ENCODE measurements around the gene TSHZ2.

Gene TSHZ2

GRCh38 chr20:53284696-53285095 is 312.5 kb downstream of the TSHZ2 start:
- ChIA-PET CTCF (no interaction called here), POLR2A (no interaction called here)
- 90% methylated on average over 9 of the region's 11 CpGs for WGBS (ENCODE audit: insufficient coverage)

GRCh38 chr20:53287357-53288042 is 315.3 kb downstream of the TSHZ2 start:
- Histone ChIP-seq H3K4me3 (ENCODE audit: control insufficient read depth in 1 of 7, extremely low read depth in 1 of 7, insufficient read depth in 4 of 7, low read depth in 2 of 7, low read length in 6 of 7) (no peak overlapping the region), H3K27me3 (replicated peaks in 2 of 5; ENCODE audit: control insufficient read depth in 4 of 5, insufficient read depth in 5 of 5, low read length in 4 of 5) (peaks cover 0 to 12% (median 2%) of the 10 kb centered on the region in 5 experiments), H3K27ac (ENCODE audit: insufficient read depth in 1 of 2, low read depth in 1 of 2, low read length in 2 of 2, poor library complexity in 1 of 2, severe bottlenecking in 2 of 2) (no peak overlapping the region), H3K36me3 (ENCODE audit: control insufficient read depth in 4 of 4, insufficient read depth in 4 of 4, low read length in 3 of 4) (no peaks in the 10 kb centered on the region), H3K4me1 (ENCODE audit: control extremely low read depth in 1 of 4, control insufficient read depth in 4 of 4, insufficient read depth in 4 of 4, low read length in 3 of 4) (no peaks in the 10 kb centered on the region), H3K9me3 (ENCODE audit: control extremely low read depth in 1 of 5, control insufficient read depth in 4 of 5, insufficient read depth in 2 of 5, low read depth in 1 of 5, low read length in 4 of 5) (no peaks in the 10 kb centered on the region)
- peak in 1 of 3 donors; percentile 72 for DNase-seq
- CTCF ChIA-PET, result interaction anchor here (1.3 kb wide), 1 partner anchor 10 kb away, joined by 4 read pairs; no protein-coding TSS in a partner anchor
- POLR2A ChIA-PET, result no interaction called here
- WGBS (ENCODE audit: insufficient coverage), result 75% methylated on average over 1 of the region's 2 CpGs

More at GRCh38 chr20:53284696-53285095, 312.5 kb downstream of the TSHZ2 start:
- H3K36me3 ChIP-seq (ENCODE audit: control insufficient read depth in 4 of 4, insufficient read depth in 4 of 4, low read length in 3 of 4), result no peaks in the 10 kb centered on the region
- peaks cover 0 to 14% (median 0%) of the 10 kb centered on the region in 5 experiments for H3K27me3 ChIP-seq (replicated peaks in 2 of 5; ENCODE audit: control insufficient read depth in 4 of 5, insufficient read depth in 5 of 5, low read length in 4 of 5)
- DNase-seq, result no peak
- no peaks in the 10 kb centered on the region for H3K9me3 ChIP-seq (ENCODE audit: control extremely low read depth in 1 of 5, control insufficient read depth in 4 of 5, insufficient read depth in 2 of 5, low read depth in 1 of 5, low read length in 4 of 5)
- H3K4me1 ChIP-seq (ENCODE audit: control extremely low read depth in 1 of 4, control insufficient read depth in 4 of 4, insufficient read depth in 4 of 4, low read length in 3 of 4), result no peaks in the 10 kb centered on the region
- no peak overlapping the region for H3K27ac ChIP-seq (ENCODE audit: insufficient read depth in 1 of 2, low read depth in 1 of 2, low read length in 2 of 2, poor library complexity in 1 of 2, severe bottlenecking in 2 of 2)
- H3K4me3 ChIP-seq (ENCODE audit: control insufficient read depth in 1 of 7, extremely low read depth in 1 of 7, insufficient read depth in 4 of 7, low read depth in 2 of 7, low read length in 6 of 7), result no peak overlapping the region

- Histone ChIP-seq H3K27ac (ENCODE audit: insufficient read depth in 1 of 2, low read depth in 1 of 2, low read length in 2 of 2, poor library complexity in 1 of 2, severe bottlenecking in 2 of 2) (no peak overlapping the region), H3K36me3 (ENCODE audit: control insufficient read depth in 4 of 4, insufficient read depth in 4 of 4, low read length in 3 of 4) (no peaks in the 10 kb centered on the region), H3K9me3 (ENCODE audit: control extremely low read depth in 1 of 5, control insufficient read depth in 4 of 5, insufficient read depth in 2 of 5, low read depth in 1 of 5, low read length in 4 of 5) (no peaks in the 10 kb centered on the region), H3K4me3 (ENCODE audit: control insufficient read depth in 1 of 7, extremely low read depth in 1 of 7, insufficient read depth in 4 of 7, low read depth in 2 of 7, low read length in 6 of 7) (no peak overlapping the region), H3K4me1 (ENCODE audit: control extremely low read depth in 1 of 4, control insufficient read depth in 4 of 4, insufficient read depth in 4 of 4, low read length in 3 of 4) (no peaks in the 10 kb centered on the region), H3K27me3 (replicated peaks in 2 of 5; ENCODE audit: control insufficient read depth in 4 of 5, insufficient read depth in 5 of 5, low read length in 4 of 5) (peaks cover 0 to 6% (median 0%) of the 10 kb centered on the region in 5 experiments)
- ChIA-PET CTCF (no interaction called here), POLR2A (no interaction called here)
- no peak for DNase-seq
- 94% methylated on average over 3 of the region's 3 CpGs for WGBS (ENCODE audit: insufficient coverage)
These were observed 319.4 kb downstream of the TSHZ2 start for GRCh38 chr20:53291548-53291947.

- CTCF ChIA-PET, result no interaction called here
- Histone ChIP-seq H3K36me3 (ENCODE audit: control insufficient read depth in 4 of 4, insufficient read depth in 4 of 4, low read length in 3 of 4) (no peaks in the 10 kb centered on the region), H3K27ac (ENCODE audit: insufficient read depth in 1 of 2, low read depth in 1 of 2, low read length in 2 of 2, poor library complexity in 1 of 2, severe bottlenecking in 2 of 2) (no peak overlapping the region), H3K27me3 (replicated peaks in 2 of 5; ENCODE audit: control insufficient read depth in 4 of 5, insufficient read depth in 5 of 5, low read length in 4 of 5) (peaks cover 0 to 6% (median 0%) of the 10 kb centered on the region in 5 experiments), H3K9me3 (ENCODE audit: control extremely low read depth in 1 of 5, control insufficient read depth in 4 of 5, insufficient read depth in 2 of 5, low read depth in 1 of 5, low read length in 4 of 5) (no peaks in the 10 kb centered on the region), H3K4me1 (ENCODE audit: control extremely low read depth in 1 of 4, control insufficient read depth in 4 of 4, insufficient read depth in 4 of 4, low read length in 3 of 4) (no peaks in the 10 kb centered on the region), H3K4me3 (ENCODE audit: control insufficient read depth in 1 of 7, extremely low read depth in 1 of 7, insufficient read depth in 4 of 7, low read depth in 2 of 7, low read length in 6 of 7) (no peak overlapping the region)
- POLR2A ChIA-PET, result no interaction called here
- no peak for DNase-seq
- WGBS (ENCODE audit: insufficient coverage), result no CpG with 5 or more reads among the region's 1 CpG
These were observed 320.2 kb downstream of the TSHZ2 start for GRCh38 chr20:53292347-53292746.

GRCh38 chr20:53294804-53295203 is 322.6 kb downstream of the TSHZ2 start:
- Histone ChIP-seq H3K27ac (ENCODE audit: insufficient read depth in 1 of 2, low read depth in 1 of 2, low read length in 2 of 2, poor library complexity in 1 of 2, severe bottlenecking in 2 of 2) (no peak overlapping the region), H3K4me1 (ENCODE audit: control extremely low read depth in 1 of 4, control insufficient read depth in 4 of 4, insufficient read depth in 4 of 4, low read length in 3 of 4) (no peaks in the 10 kb centered on the region), H3K9me3 (ENCODE audit: control extremely low read depth in 1 of 5, control insufficient read depth in 4 of 5, insufficient read depth in 2 of 5, low read depth in 1 of 5, low read length in 4 of 5) (no peaks in the 10 kb centered on the region), H3K36me3 (ENCODE audit: control insufficient read depth in 4 of 4, insufficient read depth in 4 of 4, low read length in 3 of 4) (no peaks in the 10 kb centered on the region), H3K4me3 (ENCODE audit: control insufficient read depth in 1 of 7, extremely low read depth in 1 of 7, insufficient read depth in 4 of 7, low read depth in 2 of 7, low read length in 6 of 7) (no peak overlapping the region), H3K27me3 (replicated peaks in 2 of 5; ENCODE audit: control insufficient read depth in 4 of 5, insufficient read depth in 5 of 5, low read length in 4 of 5) (peaks cover 0 to 6% (median 0%) of the 10 kb centered on the region in 5 experiments)
- 88% methylated on average over 3 of the region's 3 CpGs for WGBS (ENCODE audit: insufficient coverage)
- no peak for DNase-seq
- ChIA-PET POLR2A (interaction anchor here (0.7 kb wide), 1 partner anchor 9 kb away, joined by 5 read pairs; no protein-coding TSS in a partner anchor), CTCF (no interaction called here)

GRCh38 chr20:53296025-53296424 is 323.9 kb downstream of the TSHZ2 start:
- POLR2A ChIA-PET, result no interaction called here
- H3K9me3 ChIP-seq (ENCODE audit: control extremely low read depth in 1 of 5, control insufficient read depth in 4 of 5, insufficient read depth in 2 of 5, low read depth in 1 of 5, low read length in 4 of 5), result no peaks in the 10 kb centered on the region
- no peak overlapping the region for H3K4me3 ChIP-seq (ENCODE audit: control insufficient read depth in 1 of 7, extremely low read depth in 1 of 7, insufficient read depth in 4 of 7, low read depth in 2 of 7, low read length in 6 of 7)
- WGBS (ENCODE audit: insufficient coverage), result 80% methylated on average over 1 of the region's 2 CpGs
- peak in 1 of 3 donors; percentile 3 for DNase-seq
- H3K27me3 ChIP-seq (replicated peaks in 2 of 5; ENCODE audit: control insufficient read depth in 4 of 5, insufficient read depth in 5 of 5, low read length in 4 of 5), result peaks cover 0 to 8% (median 0%) of the 10 kb centered on the region in 5 experiments
- no peaks in the 10 kb centered on the region for H3K36me3 ChIP-seq (ENCODE audit: control insufficient read depth in 4 of 4, insufficient read depth in 4 of 4, low read length in 3 of 4)
- no peak overlapping the region for H3K27ac ChIP-seq (ENCODE audit: insufficient read depth in 1 of 2, low read depth in 1 of 2, low read length in 2 of 2, poor library complexity in 1 of 2, severe bottlenecking in 2 of 2)
- CTCF ChIA-PET, result no interaction called here
- peaks cover 0 to 2% (median 0%) of the 10 kb centered on the region in 4 experiments for H3K4me1 ChIP-seq (ENCODE audit: control extremely low read depth in 1 of 4, control insufficient read depth in 4 of 4, insufficient read depth in 4 of 4, low read length in 3 of 4)

GRCh38 chr20:53296451-53297153 is 324.4 kb downstream of the TSHZ2 start:
- no CpG with 5 or more reads among the region's 2 CpGs for whole genome bisulfite sequencing (ENCODE audit: insufficient coverage)
- CTCF ChIA-PET, result no interaction called here
- peaks cover 0 to 2% (median 0%) of the 10 kb centered on the region in 4 experiments for H3K4me1 ChIP-seq (ENCODE audit: control extremely low read depth in 1 of 4, control insufficient read depth in 4 of 4, insufficient read depth in 4 of 4, low read length in 3 of 4)
- H3K27me3 ChIP-seq (replicated peaks in 2 of 5; ENCODE audit: control insufficient read depth in 4 of 5, insufficient read depth in 5 of 5, low read length in 4 of 5), result peaks cover 0 to 8% (median 0%) of the 10 kb centered on the region in 5 experiments
- H3K9me3 ChIP-seq (ENCODE audit: control extremely low read depth in 1 of 5, control insufficient read depth in 4 of 5, insufficient read depth in 2 of 5, low read depth in 1 of 5, low read length in 4 of 5), result no peaks in the 10 kb centered on the region
- no peak overlapping the region for H3K27ac ChIP-seq (ENCODE audit: insufficient read depth in 1 of 2, low read depth in 1 of 2, low read length in 2 of 2, poor library complexity in 1 of 2, severe bottlenecking in 2 of 2)
- no peak for DNase-seq
- POLR2A ChIA-PET, result no interaction called here
- H3K36me3 ChIP-seq (ENCODE audit: control insufficient read depth in 4 of 4, insufficient read depth in 4 of 4, low read length in 3 of 4), result no peaks in the 10 kb centered on the region
- H3K4me3 ChIP-seq (ENCODE audit: control insufficient read depth in 1 of 7, extremely low read depth in 1 of 7, insufficient read depth in 4 of 7, low read depth in 2 of 7, low read length in 6 of 7), result no peak overlapping the region
